AML-193 (cell line): Measurements from ENCODE around the gene NKX6-2.
"Not testable (repeated sequence)": the region's sequence is repeated elsewhere in the genome, so short reads cannot be mapped to it uniquely, and the experiment has no call there.

Experiments used
- DNase-seq, 2 experiments: peaks; one replicate each; lab custom pipeline; 2025; lab: John Stamatoyannopoulos, UW

NKX6-2 gene

GRCh38 chr10:132785723-132786475, at the start of gene NKX6-2:
NKX6-2 (minus strand) TSS chr10:132786147; CDS start chr10:132785948, 199 bp downstream.
- no peak for DNase-seq

- no peak for DNase-seq
Measured at GRCh38 chr10:132834891-132835847, 49.2 kb upstream of the NKX6-2 start.

GRCh38 chr10:132834311-132834761, 48.4 kb upstream of the NKX6-2 start:
- DNase-seq = no peak

GRCh38 chr10:132833421-132834111, 47.6 kb upstream of the NKX6-2 start:
- no peak for DNase-seq

- DNase-seq = no peak
Measured at GRCh38 chr10:132832186-132832969, 46.4 kb upstream of the NKX6-2 start.

GRCh38 chr10:132829403-132829802, 43.5 kb upstream of the NKX6-2 start:
- no peak for DNase-seq

- no peak for DNase-seq
Measured at GRCh38 chr10:132828681-132829080, 42.7 kb upstream of the NKX6-2 start.

- DNase-seq = no peak
Measured at GRCh38 chr10:132827861-132828539, 42.1 kb upstream of the NKX6-2 start.

- no peak for DNase-seq
Measured at GRCh38 chr10:132827423-132827789, 41.5 kb upstream of the NKX6-2 start.

GRCh38 chr10:132826524-132827422, 40.8 kb upstream of the NKX6-2 start:
- DNase-seq = no peak

- DNase-seq = not testable (repeated sequence)
Measured at GRCh38 chr10:132825783-132826523, 40.0 kb upstream of the NKX6-2 start.

- no peak for DNase-seq
Measured at GRCh38 chr10:132820056-132820455, 34.1 kb upstream of the NKX6-2 start.

- DNase-seq = no peak
Measured at GRCh38 chr10:132817701-132818211, 31.8 kb upstream of the NKX6-2 start.

- no peak for DNase-seq
Measured at GRCh38 chr10:132816718-132817117, 30.8 kb upstream of the NKX6-2 start.

- DNase-seq = no peak
Measured at GRCh38 chr10:132815168-132815857, 29.4 kb upstream of the NKX6-2 start.

GRCh38 chr10:132814469-132814856, 28.5 kb upstream of the NKX6-2 start:
- DNase-seq = no peak

GRCh38 chr10:132813560-132814468, 27.9 kb upstream of the NKX6-2 start:
- no peak for DNase-seq
